Cardiac fibroblast (primary cell): ENCODE results near the gene C1QTNF7.

Source experiments
- DNase-seq, 2 donors: peaks; one replicate each; pipeline versions ENCODE4 v3.0.0 to v3.0.0-alpha.2; 2010; ENCODE audit warnings: low read depth in 2 of 2
- H3K4me3 ChIP-seq, 2 donors: replicated peaks in 1 of 2; 1 replicate in 1 of 2; 2 replicates in 1 of 2; pipeline ENCODE4 v1.5.1; 2011; ENCODE audit warnings: low read depth in 2 of 2, low read length in 2 of 2, mild to moderate bottlenecking in 2 of 2, moderate library complexity in 1 of 2
- TF ChIP-seq, protein P1 (sequence below): IDR thresholded peaks from one replicate; pipeline ENCODE4 v1.5.1; 2011; ENCODE audit warnings: low read depth, mild to moderate bottlenecking, low read length, inconsistent platforms

Gene C1QTNF7

DNA sequence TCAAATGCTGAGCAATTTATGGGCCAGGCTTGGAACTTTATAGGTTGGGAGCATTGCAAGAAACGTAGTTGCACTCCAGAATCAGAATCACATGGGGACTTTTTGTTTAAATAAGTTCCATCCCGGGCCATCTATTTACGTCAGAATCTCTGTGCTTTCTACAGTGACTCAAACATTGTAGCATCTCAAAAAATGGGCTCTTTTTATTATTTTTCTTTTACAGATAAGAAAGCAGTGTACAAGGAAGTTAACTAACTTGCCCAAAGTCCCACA, 52.0 kb downstream of the C1QTNF7 start:
- DNase-seq, result peak; percentile 61 to 75
- TF ChIP-seq, protein P1, sequence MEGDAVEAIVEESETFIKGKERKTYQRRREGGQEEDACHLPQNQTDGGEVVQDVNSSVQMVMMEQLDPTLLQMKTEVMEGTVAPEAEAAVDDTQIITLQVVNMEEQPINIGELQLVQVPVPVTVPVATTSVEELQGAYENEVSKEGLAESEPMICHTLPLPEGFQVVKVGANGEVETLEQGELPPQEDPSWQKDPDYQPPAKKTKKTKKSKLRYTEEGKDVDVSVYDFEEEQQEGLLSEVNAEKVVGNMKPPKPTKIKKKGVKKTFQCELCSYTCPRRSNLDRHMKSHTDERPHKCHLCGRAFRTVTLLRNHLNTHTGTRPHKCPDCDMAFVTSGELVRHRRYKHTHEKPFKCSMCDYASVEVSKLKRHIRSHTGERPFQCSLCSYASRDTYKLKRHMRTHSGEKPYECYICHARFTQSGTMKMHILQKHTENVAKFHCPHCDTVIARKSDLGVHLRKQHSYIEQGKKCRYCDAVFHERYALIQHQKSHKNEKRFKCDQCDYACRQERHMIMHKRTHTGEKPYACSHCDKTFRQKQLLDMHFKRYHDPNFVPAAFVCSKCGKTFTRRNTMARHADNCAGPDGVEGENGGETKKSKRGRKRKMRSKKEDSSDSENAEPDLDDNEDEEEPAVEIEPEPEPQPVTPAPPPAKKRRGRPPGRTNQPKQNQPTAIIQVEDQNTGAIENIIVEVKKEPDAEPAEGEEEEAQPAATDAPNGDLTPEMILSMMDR, result no peak
- H3K4me3 ChIP-seq, result peak overlapping the region; percentile 48 to 58

DNA sequence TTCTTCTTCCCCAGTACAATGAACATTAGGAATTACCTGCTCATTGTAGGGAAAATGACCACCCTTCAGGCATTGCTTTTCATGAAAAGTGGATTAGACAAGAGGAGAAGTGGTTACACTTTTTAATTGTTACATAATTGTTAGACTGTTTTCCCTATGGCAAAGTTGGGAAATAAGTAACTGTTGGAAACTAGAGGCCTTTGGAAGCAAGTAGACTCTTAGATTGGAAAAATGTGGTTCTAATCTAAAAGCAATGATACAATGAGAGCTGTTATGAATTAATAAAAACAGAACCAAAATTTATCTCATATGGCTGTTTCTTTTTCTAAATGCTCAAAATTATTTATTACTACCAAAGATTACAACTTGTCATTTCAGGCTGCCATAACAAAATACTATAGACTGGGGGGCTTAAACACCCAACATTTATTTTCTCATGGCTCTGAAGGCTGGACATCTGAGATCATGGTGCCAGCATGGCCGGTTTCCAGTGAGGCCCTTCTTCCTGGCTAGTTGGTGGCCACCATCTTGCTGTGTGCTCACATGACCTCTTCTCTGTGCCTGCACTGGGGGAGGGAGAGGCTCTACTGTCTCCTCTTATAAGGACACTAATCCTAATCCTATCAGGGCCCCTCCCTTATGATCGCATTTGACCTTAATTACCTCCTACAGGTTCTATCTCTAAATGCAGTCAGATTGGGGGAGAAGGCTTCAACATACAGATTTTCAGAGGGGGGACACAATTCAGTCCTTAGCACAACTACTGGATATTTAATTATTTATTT, 54.3 kb downstream of the C1QTNF7 start:
- TF ChIP-seq, protein P1, result no peak
- DNase-seq, result no peak
- no peak overlapping the region for H3K4me3 ChIP-seq

DNA sequence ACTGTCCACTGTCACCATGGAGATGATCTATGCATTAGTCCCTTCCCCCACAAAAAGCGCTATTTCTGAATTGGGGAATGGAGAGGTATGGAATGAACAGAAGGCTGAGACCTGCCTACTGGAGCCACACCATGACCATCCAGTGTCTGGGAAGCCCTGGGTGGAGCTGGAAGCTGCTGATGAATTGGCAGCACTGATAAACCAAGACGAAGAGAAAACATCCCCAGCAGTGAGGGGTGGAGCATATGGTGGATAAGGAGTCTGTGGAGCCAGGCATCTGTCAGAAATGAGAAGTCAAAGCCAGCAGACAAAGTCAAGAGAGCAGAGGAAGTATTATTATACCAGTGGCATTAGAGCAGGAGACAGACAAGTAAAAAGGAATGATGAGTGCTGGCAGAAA, 55.0 kb downstream of the C1QTNF7 start:
- no peak overlapping the region for H3K4me3 ChIP-seq

DNA sequence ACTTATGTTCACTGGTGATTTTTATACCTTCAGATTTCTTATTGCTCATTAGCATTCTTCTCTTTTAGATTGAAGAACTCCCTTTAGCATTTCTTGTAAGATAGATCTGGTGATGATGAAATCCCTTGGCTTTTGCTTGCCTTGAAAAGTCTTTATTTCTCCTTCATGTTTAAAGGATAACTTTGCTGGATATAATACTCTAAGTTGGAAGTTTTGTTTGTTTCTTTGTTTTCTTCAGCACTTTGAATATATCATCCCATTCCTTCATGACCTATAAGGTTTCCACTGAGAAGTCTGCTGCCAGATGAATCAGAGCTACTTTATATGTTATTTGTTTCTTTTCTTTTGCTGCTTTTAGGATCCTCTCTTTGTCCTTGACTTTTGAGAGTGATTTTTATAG, 60.3 kb downstream of the C1QTNF7 start:
- peak in 1 of 2 donors; percentile 15 for DNase-seq
- TF ChIP-seq, protein P1, result no peak
- no peak overlapping the region for H3K4me3 ChIP-seq

More for the DNA sequence above, 55.0 kb downstream of the C1QTNF7 start:
- DNase-seq, result peak in 1 of 2 donors; percentile 25
- TF ChIP-seq, protein P1, result no peak

DNA sequence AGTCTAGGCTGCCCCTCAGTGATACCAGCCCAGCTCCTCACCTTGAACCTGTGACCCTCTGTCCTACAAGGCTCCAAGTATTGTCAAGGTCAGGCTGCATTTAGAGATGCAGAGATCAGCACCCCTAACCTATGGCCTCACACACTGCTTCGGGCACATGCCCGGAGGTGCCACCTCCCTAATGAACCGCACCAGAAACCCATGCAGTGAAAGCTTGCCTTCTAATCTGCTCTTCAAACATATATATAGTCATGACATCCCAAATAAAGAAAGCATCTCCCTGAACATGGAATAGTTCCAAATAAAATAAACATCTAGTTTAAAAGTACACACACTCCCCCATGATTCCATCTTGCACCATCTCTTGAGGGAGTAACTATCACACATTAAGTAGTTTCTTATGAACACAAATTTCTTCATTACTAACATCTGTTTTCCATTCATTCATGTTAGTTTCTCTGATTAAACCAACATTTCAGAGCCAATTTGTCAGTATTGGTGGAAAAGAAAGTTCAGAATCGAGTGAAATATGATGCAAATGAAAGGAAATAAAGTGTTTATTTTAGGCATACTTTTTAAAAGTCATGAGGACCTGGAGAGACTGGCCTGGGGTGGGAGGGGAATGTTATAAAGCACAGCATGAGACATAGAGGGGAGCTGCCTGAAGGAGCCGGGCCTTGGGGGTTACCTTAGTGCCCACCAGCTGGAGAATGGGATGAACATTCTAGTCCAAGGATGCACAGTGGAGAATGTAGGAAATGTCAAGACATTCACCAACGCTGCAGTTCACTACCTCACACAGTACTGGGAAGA, 61.0 kb downstream of the C1QTNF7 start:
- DNase-seq, result peak; percentile 70 to 82
- no peak overlapping the region for H3K4me3 ChIP-seq
- TF ChIP-seq, protein P1, result no peak

DNA sequence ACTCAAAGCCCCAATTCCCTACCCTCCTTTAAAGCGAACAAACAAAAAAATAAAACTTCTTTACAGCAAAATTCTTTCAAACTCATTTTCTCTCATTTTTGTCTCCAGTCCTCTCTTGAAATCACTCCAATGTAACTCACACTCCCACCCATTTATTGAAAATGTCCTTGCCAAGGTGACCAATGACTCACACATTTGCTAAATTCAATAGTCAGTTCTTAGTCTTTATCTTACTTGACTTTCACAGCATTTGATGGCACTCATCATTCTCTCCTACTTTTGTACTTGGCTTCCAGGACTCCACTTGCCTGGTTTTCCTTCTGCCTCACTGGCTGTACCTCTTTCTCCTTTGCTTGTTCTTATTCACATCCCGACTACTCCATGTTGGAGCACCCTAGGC, 61.7 kb downstream of the C1QTNF7 start:
- TF ChIP-seq, protein P1, result no peak
- DNase-seq, result no peak
- H3K4me3 ChIP-seq, result no peak overlapping the region
